Nephron (organoid): ENCODE results near the gene RGS1.

ENCODE experiments used
- H3K27ac Mint-ChIP-seq, 3 experiments: 2 replicates each; pipeline ENCODE4 v1.8.0; 2020; ENCODE audit warnings: mixed read lengths in 3 of 3, mild to moderate bottlenecking in 2 of 3, moderate library complexity in 1 of 3
- H3K27me3 Mint-ChIP-seq: 2 replicates; pipeline ENCODE4 v1.8.0; 2021; ENCODE audit warnings: low read depth, mild to moderate bottlenecking, moderate library complexity, mixed read lengths
- H3K36me3 Mint-ChIP-seq: 2 replicates; pipeline ENCODE4 v1.8.0; 2020; ENCODE audit warnings: low read depth, mixed read lengths
- H3K4me1 Mint-ChIP-seq: 2 replicates; pipeline ENCODE4 v1.8.0; 2020; ENCODE audit warnings: mixed read lengths
- H3K4me3 Mint-ChIP-seq, 3 experiments: 2 replicates each; pipeline ENCODE4 v1.8.0; 2020; ENCODE audit warnings: mild to moderate bottlenecking in 3 of 3, mixed read lengths in 3 of 3, moderate library complexity in 2 of 3
- H3K9me3 Mint-ChIP-seq: 2 replicates; pipeline ENCODE4 v1.8.0; 2020; ENCODE audit warnings: mixed read lengths
- CTCF ChIP-seq, 3 experiments: fragments of 200-600 bp; sonication (generic); IDR thresholded peaks; one replicate each; pipeline ENCODE4 v1.5.0; 2021; ENCODE audit warnings: antibody characterized with exemption in 3 of 3; ENCODE audit not compliant: unreplicated experiment in 3 of 3

The RGS1 gene

DNA sequence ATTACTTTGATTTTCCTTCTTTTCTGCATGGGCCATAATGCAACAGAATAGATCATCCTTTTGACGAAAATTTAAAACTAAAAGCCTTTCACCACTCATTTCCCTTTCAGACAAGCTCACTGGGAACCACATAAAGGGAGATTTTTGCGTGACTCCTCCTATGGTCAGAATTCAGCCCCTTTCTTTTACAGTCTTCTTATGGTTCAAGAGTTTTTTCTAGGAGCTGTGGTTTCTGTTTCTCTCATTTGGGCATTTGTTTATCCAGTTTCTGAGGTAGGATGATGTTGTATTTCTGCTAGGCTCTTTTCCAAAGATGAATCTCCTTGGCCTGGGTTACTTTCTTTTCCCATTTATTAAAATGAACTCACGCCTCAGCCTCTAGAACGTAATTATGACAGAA is 16.9 kb downstream of the RGS1 start:
- Mint-ChIP-seq H3K4me1 (peaks cover 8% of the 10 kb centered on the region), H3K27ac (no peak overlapping the region), H3K27me3 (no peaks in the 10 kb centered on the region), H3K4me3 (no peak overlapping the region), H3K9me3 (no peaks in the 10 kb centered on the region), H3K36me3 (no peaks in the 10 kb centered on the region)
- no peak for TF ChIP-seq CTCF (IDR thresholded peaks at IDR 0.05; ENCODE audit: unreplicated experiment in 3 of 3)

- Mint-ChIP-seq H3K9me3 (no peaks in the 10 kb centered on the region), H3K27ac (no peak overlapping the region), H3K4me1 (peaks cover 8% of the 10 kb centered on the region)
Observed at GRCh38 chr1:192592981-192593708, 17.6 kb downstream of the RGS1 start.

DNA sequence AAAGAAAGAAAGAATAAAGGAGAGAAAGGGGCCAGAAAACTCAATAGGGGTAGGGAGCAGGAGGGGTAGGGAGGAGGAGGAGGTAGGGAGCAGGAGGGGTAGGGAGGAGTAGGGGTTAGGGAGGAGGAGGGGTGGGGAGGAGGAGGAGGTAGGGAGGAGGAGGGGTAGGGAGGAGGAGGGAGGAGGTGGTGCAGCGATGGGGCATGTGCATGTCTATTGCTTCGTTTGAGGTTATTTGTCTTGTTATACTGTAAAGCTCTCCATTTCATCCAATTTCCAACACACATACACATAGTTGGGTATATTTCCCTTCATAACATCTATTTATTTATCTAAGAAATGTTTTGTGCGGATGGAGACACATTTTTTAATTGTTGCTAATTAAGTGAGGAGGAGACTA is 19.7 kb downstream of the RGS1 start:
- no peak for TF ChIP-seq CTCF (IDR thresholded peaks at IDR 0.05; ENCODE audit: unreplicated experiment in 3 of 3)
- Mint-ChIP-seq H3K4me1 (peaks cover 8% of the 10 kb centered on the region), H3K36me3 (no peaks in the 10 kb centered on the region), H3K27ac (no peak overlapping the region), H3K9me3 (no peaks in the 10 kb centered on the region), H3K4me3 (no peak overlapping the region), H3K27me3 (no peaks in the 10 kb centered on the region)

More at GRCh38 chr1:192592981-192593708, 17.6 kb downstream of the RGS1 start:
- Mint-ChIP-seq H3K27me3 (no peaks in the 10 kb centered on the region), H3K4me3 (no peak overlapping the region), H3K36me3 (no peaks in the 10 kb centered on the region)
- no peak for TF ChIP-seq CTCF (IDR thresholded peaks at IDR 0.05; ENCODE audit: unreplicated experiment in 3 of 3)

DNA sequence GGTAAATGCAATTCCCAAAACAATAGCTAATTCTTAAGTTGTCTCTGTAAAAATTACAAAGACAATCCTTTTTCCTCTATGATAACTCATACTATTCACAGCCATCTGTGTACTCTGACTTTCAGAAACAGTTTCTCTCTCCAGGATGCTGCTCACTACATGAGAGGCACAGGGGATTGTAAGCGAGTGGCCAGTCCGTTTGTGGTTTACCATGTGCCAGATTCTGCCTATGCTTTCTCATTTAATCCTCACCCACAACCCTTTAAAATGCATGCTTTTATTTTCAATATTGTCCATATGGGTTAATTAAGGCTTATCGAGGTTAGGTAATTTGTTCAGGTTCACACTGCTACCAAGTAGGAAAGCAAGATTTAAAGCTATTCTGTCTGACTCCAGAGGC is 23.0 kb downstream of the RGS1 start:
- H3K27me3 Mint-ChIP-seq = no peaks in the 10 kb centered on the region
- no peak overlapping the region for H3K27ac Mint-ChIP-seq
- H3K9me3 Mint-ChIP-seq = no peaks in the 10 kb centered on the region
- no peaks in the 10 kb centered on the region for H3K36me3 Mint-ChIP-seq
- no peaks in the 10 kb centered on the region for H3K4me1 Mint-ChIP-seq
- TF ChIP-seq CTCF (IDR thresholded peaks at IDR 0.05; ENCODE audit: unreplicated experiment in 3 of 3) = no peak
- H3K4me3 Mint-ChIP-seq = no peak overlapping the region

DNA sequence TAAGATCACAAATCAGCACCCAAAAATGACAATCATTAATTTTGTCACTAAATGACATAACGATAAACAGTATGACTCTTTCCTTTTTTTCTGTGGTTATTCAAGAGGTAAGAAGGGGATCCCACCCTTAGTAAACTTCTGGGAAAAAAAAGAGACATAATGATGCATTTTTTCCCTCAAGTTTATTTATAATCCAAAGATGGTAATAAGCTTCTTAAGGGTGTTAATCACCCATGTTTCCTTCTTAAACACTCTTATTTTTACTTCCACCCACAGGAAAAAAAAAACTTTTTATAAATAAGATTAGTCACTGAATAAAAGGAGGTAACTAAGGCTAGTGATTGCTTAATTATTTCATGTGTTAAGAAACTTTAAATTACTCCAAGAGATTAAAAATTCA is 24.7 kb downstream of the RGS1 start:
- Mint-ChIP-seq H3K27ac (no peak overlapping the region), H3K36me3 (no peaks in the 10 kb centered on the region), H3K4me3 (no peak overlapping the region), H3K27me3 (no peaks in the 10 kb centered on the region), H3K9me3 (no peaks in the 10 kb centered on the region), H3K4me1 (peaks cover 4% of the 10 kb centered on the region)
- no peak for TF ChIP-seq CTCF (IDR thresholded peaks at IDR 0.05; ENCODE audit: unreplicated experiment in 3 of 3)

DNA sequence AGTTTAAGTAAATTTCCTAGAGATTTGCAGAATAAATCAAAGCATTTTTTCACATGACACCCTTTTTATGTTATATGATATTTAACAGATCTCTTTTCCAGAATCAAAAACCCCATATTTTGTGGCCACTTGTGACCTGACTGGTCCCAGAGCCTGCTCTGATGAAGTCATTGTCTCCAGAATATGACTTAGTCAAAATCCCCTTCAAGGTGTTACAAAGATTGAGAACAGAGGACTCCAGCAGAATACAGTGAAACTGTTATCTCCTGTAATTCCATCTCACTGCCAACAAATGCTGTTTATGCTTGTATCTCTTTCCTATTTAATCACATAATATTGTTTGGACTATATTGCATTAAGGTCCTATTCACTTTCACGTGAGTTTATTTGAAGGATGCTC is 25.6 kb downstream of the RGS1 start:
- Mint-ChIP-seq H3K4me3 (no peak overlapping the region), H3K27me3 (no peaks in the 10 kb centered on the region), H3K4me1 (peaks cover 4% of the 10 kb centered on the region), H3K27ac (no peak overlapping the region), H3K9me3 (no peaks in the 10 kb centered on the region), H3K36me3 (no peaks in the 10 kb centered on the region)
- TF ChIP-seq CTCF (IDR thresholded peaks at IDR 0.05; ENCODE audit: unreplicated experiment in 3 of 3) = no peak
